GM18502 (cell line): ENCODE measurements around the gene GRHL3.
A peak's percentile ranks its signal among the peaks of the same experiment; 100 is the strongest.

Experiments
- ATAC-seq: cut with Tn5 transposase; IDR thresholded peaks from one replicate; pipeline ENCODE4 v1.9.1; 2021; ENCODE audit warnings: mild to moderate bottlenecking; ENCODE audit not compliant: unreplicated experiment, poor library complexity

GRHL3 gene

DNA sequence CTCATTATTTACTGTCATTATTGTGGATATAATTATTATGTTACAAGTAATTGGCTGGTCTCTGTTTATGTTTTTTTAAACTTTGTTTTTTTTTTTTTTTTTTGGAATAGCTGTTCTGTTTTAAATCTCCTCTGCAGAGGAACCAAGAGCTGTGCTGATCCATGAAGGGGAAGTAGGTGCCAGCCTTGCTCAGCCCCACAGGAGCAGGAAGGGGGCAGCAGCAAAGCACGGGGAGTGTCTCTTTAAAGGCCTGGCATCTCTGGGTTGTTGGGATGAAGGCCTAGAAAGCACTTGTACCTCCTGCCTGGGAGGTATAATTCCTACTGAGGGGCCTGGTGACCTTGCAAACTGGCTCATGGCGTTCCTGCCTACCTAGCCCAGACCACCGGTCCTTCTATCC lies 2.5 kb upstream of the GRHL3 start:
- ATAC-seq: no peak

GRCh38 chr1:24317081-24317480 lies 2.1 kb upstream of the GRHL3 start:
- ATAC-seq: no peak

GRCh38 chr1:24317956-24318614 lies 1.1 kb upstream of the GRHL3 start:
- no peak for ATAC-seq

DNA sequence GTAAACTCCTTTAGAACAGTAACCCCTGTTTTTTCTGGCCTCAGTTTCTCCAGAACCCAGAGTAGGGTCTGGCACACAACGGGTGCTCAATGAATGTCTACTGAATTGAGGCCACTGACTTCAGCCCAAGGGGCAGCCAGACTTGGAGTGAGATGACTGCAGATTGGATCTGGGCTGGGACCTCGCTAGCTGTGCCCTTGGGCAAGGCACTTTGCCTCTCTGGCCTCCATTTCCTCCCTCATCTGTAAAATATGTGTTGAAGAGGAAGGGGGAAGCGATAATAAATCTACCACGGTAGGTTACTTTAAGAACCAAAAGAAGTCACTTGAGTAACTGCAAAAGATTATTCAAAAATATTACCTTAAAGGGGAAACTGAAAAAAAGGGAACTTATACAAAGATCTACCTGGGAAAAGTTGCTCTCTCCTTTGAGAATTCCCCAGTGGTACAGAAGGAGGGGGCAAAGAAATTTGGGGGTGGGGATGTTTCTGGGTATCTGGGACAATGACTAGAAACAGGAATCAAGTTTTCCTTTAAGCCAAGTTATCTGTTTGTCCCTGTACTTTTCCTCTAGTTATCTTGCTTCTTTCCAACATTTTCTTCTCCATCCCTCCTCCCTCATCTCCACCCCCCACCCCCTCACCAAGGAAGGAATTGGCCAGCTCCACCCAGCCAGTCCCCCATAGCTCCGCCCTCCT lies 394 bp upstream of the GRHL3 start:
- ATAC-seq: no peak

DNA sequence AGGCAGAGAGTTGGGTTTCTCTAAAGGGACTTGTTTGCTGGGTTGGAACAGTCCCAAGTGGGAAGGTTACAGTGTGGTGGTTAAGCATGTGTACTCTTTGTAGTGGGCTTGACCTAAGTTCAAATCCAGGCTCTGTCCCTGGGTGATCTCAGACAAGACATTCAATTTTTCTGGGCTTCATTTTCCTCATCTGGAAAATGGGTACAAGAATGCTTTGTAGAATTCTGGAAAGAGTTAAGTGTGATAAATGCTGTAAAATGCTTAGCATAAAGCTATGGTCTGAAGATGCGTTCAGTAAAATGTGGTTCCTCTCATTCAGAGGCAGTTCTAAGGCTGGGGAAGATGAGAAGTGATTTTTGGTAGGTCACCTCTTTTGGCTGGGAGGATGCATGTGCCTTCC lies 805 bp downstream of the GRHL3 start:
- no peak for ATAC-seq

- no peak for ATAC-seq
These were observed 2.0 kb downstream of the GRHL3 start for GRCh38 chr1:24321126-24321525.

GRCh38 chr1:24321697-24322469 lies 2.7 kb downstream of the GRHL3 start:
- ATAC-seq: peak; percentile 57

GRCh38 chr1:24322470-24323177 lies 3.5 kb downstream of the GRHL3 start:
- ATAC-seq: peak; percentile 36

GRCh38 chr1:24323281-24323680 lies 4.1 kb downstream of the GRHL3 start:
- no peak for ATAC-seq

DNA sequence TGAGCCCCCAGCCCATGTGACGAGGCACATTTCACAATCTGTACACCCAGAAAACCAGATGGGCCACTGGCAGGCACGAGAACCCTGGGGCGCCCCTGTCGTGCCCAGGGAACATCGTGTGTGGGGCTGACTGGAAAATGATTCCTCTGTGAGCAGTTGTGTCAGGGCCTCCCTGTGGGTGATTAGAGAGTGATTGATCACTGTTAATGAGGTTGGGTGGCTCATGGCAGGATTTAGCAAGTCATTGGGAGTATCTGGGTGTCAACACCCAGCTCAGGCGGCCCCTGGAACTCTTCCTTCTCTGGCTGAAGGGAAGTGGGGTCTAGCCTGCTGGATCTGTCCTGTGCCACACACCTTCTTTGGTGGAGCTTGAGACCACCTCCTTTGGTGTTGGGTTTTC lies 5.7 kb downstream of the GRHL3 start:
- ATAC-seq: no peak

GRCh38 chr1:24325587-24326449 lies 6.7 kb downstream of the GRHL3 start:
- no peak for ATAC-seq

GRCh38 chr1:24327486-24327885 lies 8.3 kb downstream of the GRHL3 start:
- no peak for ATAC-seq

- ATAC-seq: no peak
These were observed 8.7 kb downstream of the GRHL3 start for GRCh38 chr1:24327891-24328290.

DNA sequence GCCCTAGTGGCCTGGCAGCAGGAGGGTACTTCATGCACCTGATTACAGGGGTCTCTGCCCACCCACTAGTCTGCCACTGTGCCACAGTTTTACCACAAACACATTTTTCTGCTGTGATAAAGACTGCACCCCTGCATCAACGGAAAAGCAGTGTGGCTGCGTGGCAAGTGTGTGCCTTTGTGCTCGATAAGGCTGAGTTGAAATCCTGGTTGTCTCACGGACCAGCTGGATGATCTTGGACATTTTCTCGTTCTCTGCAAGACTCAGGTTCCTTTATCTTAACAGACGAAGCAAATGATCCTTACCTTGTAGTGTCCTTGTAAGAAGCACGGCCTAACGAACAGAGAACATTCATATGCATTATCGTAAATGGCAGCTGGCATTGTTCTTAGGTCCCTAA lies 10.2 kb downstream of the GRHL3 start:
- no peak for ATAC-seq

DNA sequence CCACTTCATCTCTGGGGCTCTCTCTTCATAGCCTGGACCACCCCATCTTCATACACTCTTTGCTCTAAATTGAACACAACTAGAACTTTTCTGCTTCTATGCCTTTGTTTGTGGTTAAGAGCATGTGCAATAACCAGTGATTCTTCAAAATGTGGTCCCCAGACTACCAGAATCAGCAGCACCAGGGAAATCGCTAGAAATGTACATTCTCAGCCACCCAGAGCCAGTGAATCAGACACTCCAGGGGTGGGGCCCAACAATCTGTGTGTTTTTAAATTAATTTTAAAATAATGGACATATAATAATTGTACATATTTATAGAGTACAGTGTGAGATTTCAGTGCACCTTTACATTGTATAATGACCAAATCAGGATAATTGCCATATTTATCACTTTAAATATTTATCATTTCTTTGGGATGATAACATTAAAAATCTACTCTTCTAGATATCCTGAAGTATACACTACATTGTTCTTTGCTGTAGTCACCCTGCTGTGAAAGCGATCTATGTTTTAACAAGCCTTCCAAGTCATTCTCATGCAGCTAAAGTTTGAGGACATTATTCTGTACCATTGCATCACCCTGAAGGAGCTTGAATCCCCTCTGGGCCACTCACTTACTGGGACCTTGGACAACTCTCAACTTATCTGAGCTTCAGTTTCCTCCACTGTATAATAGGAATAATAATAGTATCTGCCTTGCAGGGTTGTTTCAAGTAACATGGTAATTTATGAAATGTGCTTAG lies 10.8 kb downstream of the GRHL3 start:
- no peak for ATAC-seq

- no peak for ATAC-seq
These were observed 13.0 kb downstream of the GRHL3 start for GRCh38 chr1:24331961-24332673.

GRCh38 chr1:24336075-24336474 lies 16.9 kb downstream of the GRHL3 start:
- ATAC-seq: no peak

DNA sequence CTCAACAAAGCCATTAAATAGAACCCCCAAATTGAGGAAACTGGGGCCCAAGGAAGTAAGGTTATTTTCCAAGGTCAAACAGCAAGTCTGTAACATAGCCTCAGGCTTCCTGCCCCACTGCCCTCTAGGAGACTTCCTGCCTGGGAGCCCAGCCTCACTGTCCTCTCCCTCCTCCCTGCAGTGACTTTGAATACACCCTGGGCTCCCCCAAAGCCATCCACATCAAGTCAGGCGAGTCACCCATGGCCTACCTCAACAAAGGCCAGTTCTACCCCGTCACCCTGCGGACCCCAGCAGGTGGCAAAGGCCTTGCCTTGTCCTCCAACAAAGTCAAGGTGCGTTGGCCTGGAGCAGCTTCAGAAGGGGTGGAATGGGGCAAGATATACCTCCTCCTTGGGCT lies 18.3 kb downstream of the GRHL3 start:
- ATAC-seq: no peak

GRCh38 chr1:24338447-24338846 lies 19.3 kb downstream of the GRHL3 start:
- no peak for ATAC-seq
